ENCODE measurements around the gene KANSL1L.
"Not testable (repeated sequence)": the region's sequence is repeated elsewhere in the genome, so short reads cannot be mapped to it uniquely, and the experiment has no call there.

The KANSL1L gene

GRCh38 chr2:210171309-210172218 lies at the start of gene KANSL1L:
Gene KANSL1L (minus strand): TSS chr2:210171409. CDS start chr2:210154582, 16,827 bp downstream.
- DNase-seq (ENCODE audit: low read depth, low spot score), result peak; percentile 89

GRCh38 chr2:210215120-210215519 lies 43.9 kb upstream of the KANSL1L start:
- DNase-seq (ENCODE audit: low read depth, low spot score), result no peak

GRCh38 chr2:210210185-210210584 lies 39.0 kb upstream of the KANSL1L start:
- DNase-seq (ENCODE audit: low read depth, low spot score), result no peak

- no peak for DNase-seq (ENCODE audit: low read depth, low spot score)
These were observed 36.7 kb upstream of the KANSL1L start for GRCh38 chr2:210207929-210208328.

GRCh38 chr2:210203558-210203957 lies 32.3 kb upstream of the KANSL1L start:
- no peak for DNase-seq (ENCODE audit: low read depth, low spot score)

- no peak for DNase-seq (ENCODE audit: low read depth, low spot score)
These were observed 31.9 kb upstream of the KANSL1L start for GRCh38 chr2:210203147-210203546.

- no peak for DNase-seq (ENCODE audit: low read depth, low spot score)
These were observed 28.6 kb upstream of the KANSL1L start for GRCh38 chr2:210199854-210200253.

GRCh38 chr2:210199186-210199765 lies 28.1 kb upstream of the KANSL1L start:
- no peak for DNase-seq (ENCODE audit: low read depth, low spot score)

GRCh38 chr2:210198326-210198725 lies 27.1 kb upstream of the KANSL1L start:
- DNase-seq (ENCODE audit: low read depth, low spot score), result no peak

- no peak for DNase-seq (ENCODE audit: low read depth, low spot score)
These were observed 26.5 kb upstream of the KANSL1L start for GRCh38 chr2:210197720-210198119.

- no peak for DNase-seq (ENCODE audit: low read depth, low spot score)
These were observed 24.1 kb upstream of the KANSL1L start for GRCh38 chr2:210195101-210195852.

- no peak for DNase-seq (ENCODE audit: low read depth, low spot score)
These were observed 19.1 kb upstream of the KANSL1L start for GRCh38 chr2:210190345-210190744.

GRCh38 chr2:210189452-210190138 lies 18.4 kb upstream of the KANSL1L start:
- DNase-seq (ENCODE audit: low read depth, low spot score), result no peak

GRCh38 chr2:210188755-210189154 lies 17.5 kb upstream of the KANSL1L start:
- no peak for DNase-seq (ENCODE audit: low read depth, low spot score)

- no peak for DNase-seq (ENCODE audit: low read depth, low spot score)
These were observed 17.0 kb upstream of the KANSL1L start for GRCh38 chr2:210188190-210188589.

GRCh38 chr2:210183936-210184335 lies 12.7 kb upstream of the KANSL1L start:
- not testable (repeated sequence) for DNase-seq (ENCODE audit: low read depth, low spot score)

GRCh38 chr2:210181606-210182088 lies 10.4 kb upstream of the KANSL1L start:
- not testable (repeated sequence) for DNase-seq (ENCODE audit: low read depth, low spot score)

- DNase-seq (ENCODE audit: low read depth, low spot score), result not testable (repeated sequence)
These were observed 9.9 kb upstream of the KANSL1L start for GRCh38 chr2:210181033-210181605.

GRCh38 chr2:210180477-210180876 lies 9.3 kb upstream of the KANSL1L start:
- no peak for DNase-seq (ENCODE audit: low read depth, low spot score)

GRCh38 chr2:210179351-210179990 lies 8.3 kb upstream of the KANSL1L start:
- DNase-seq (ENCODE audit: low read depth, low spot score), result no peak

- DNase-seq (ENCODE audit: low read depth, low spot score), result no peak
These were observed 6.6 kb upstream of the KANSL1L start for GRCh38 chr2:210177769-210178168.
